Fibroblast of lung (primary cell): ENCODE data around the gene SEPTIN12. TPM values are rescaled to one million over a fixed set of nuclear protein-coding genes. Genes with fewer than 3 reads are reported as not detected.
"Not testable (repeated sequence)": the region's sequence is repeated elsewhere in the genome, so short reads cannot be mapped to it uniquely, and the experiment has no call there.

ENCODE experiments used
- DNase-seq, 2 donors: peaks; one replicate each; pipeline versions ENCODE4 v3.0.0 to v3.0.0-alpha.2; 2010; ENCODE audit warnings: low read depth in 2 of 2
- H2AFZ ChIP-seq: 2 replicates; pipeline ENCODE4 v1.5.1; 2012; ENCODE audit warnings: low read length, control low read depth, inconsistent platforms
- H3K27ac ChIP-seq: 2 replicates; pipeline ENCODE4 v1.5.1; 2011; ENCODE audit warnings: low read length, control low read depth; ENCODE audit not compliant: insufficient read depth
- H3K27me3 ChIP-seq: 2 replicates; pipeline ENCODE4 v1.5.1; 2011; ENCODE audit warnings: mild to moderate bottlenecking, low read length; ENCODE audit not compliant: control insufficient read depth, insufficient read depth
- H3K36me3 ChIP-seq: 2 replicates; pipeline ENCODE4 v1.5.1; 2011; ENCODE audit warnings: low read length; ENCODE audit not compliant: control insufficient read depth, insufficient read depth
- H3K4me1 ChIP-seq: 2 replicates; pipeline ENCODE4 v1.5.1; 2011; ENCODE audit warnings: low read length; ENCODE audit not compliant: control insufficient read depth, insufficient read depth; ENCODE audit errors: extremely low read depth
- H3K4me2 ChIP-seq: 2 replicates; pipeline ENCODE4 v1.5.1; 2011; ENCODE audit warnings: low read length, control low read depth; ENCODE audit not compliant: insufficient read depth; ENCODE audit errors: extremely low read depth
- H3K4me3 ChIP-seq, 4 experiments: fragments of 200-600 bp in 1 of 4; sonication (generic) in 1 of 4; replicated peaks in 1 of 4; 2 replicates each; pipeline ENCODE4 v1.5.1; 2011 to 2016; ENCODE audit warnings: low read length in 4 of 4, low read depth in 3 of 4, mild to moderate bottlenecking in 3 of 4, control low read depth in 2 of 4, inconsistent platforms in 1 of 4, mixed read lengths in 1 of 4; ENCODE audit not compliant: insufficient read depth in 1 of 4; ENCODE audit errors: control extremely low read depth in 1 of 4
- H3K79me2 ChIP-seq: 2 replicates; pipeline ENCODE4 v1.5.1; 2012; ENCODE audit warnings: mild to moderate bottlenecking, low read length, inconsistent platforms; ENCODE audit not compliant: control insufficient read depth, insufficient read depth
- H3K9ac ChIP-seq: 2 replicates; pipeline ENCODE4 v1.5.1; 2011; ENCODE audit warnings: mild to moderate bottlenecking, low read length, control low read depth; ENCODE audit not compliant: insufficient read depth
- H3K9me3 ChIP-seq: 2 replicates; pipeline ENCODE4 v1.5.1; 2012; ENCODE audit warnings: low read depth, low read length; ENCODE audit not compliant: control insufficient read depth, insufficient read depth
- H4K20me1 ChIP-seq: 2 replicates; pipeline ENCODE4 v1.5.1; 2011; ENCODE audit warnings: low read length; ENCODE audit not compliant: control insufficient read depth, insufficient read depth; ENCODE audit errors: extremely low read depth
- EZH2 ChIP-seq: IDR thresholded peaks from 2 replicates; pipeline ENCODE4 v1.5.1; 2012; ENCODE audit warnings: low read length, control low read depth, mild to moderate bottlenecking; ENCODE audit errors: missing control alignments
- polyA plus RNA-seq, 2 donors: library from polyadenylated mRNA; depleted of rRNA in 1 of 2; stranded (reverse) in 1 of 2; unstranded in 1 of 2; fragments of >200 nt; gene quantifications; 2 replicates each; pipeline ENCODE4 v1.2.1, GENCODE V29; 2011 to 2012; ENCODE audit warnings: missing spikeins in 1 of 2
- total RNA-seq: library from RNA; depleted of rRNA; stranded (reverse); fragments of >200 nt; gene quantifications from 2 replicates; pipeline ENCODE4 v1.2.1, GENCODE V29; 2014
- TF ChIP-seq, protein P1 (sequence below), 2 donors: IDR thresholded peaks in 1 of 2; conservative IDR thresholded peaks in 1 of 2; 1 replicate in 1 of 2; 2 replicates in 1 of 2; pipeline ENCODE4 v1.5.1; 2011 to 2012; ENCODE audit warnings: low read length in 2 of 2, control low read depth in 1 of 2, inconsistent platforms in 1 of 2, low read depth in 1 of 2, mild to moderate bottlenecking in 1 of 2

The SEPTIN12 gene
- total and polyA plus RNA-seq, 2 donors (not counting 1 experiment from before 2014, with no cell fraction given) = not detected

DNA sequence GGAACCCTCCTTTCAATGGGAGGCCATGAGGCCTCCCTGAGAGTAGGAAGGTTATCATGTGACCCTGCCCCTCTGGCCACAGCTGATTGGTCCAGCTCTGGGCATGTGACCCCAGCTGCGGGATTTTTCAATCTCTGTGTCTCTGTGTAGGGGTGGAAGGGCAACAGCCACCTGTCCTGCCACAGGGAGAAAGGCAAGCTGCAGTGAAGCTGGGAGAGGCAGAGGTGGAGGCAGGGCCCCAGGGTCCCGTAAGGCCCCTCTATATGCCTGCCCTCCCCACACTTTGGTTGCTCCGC lies 42.9 kb downstream of the SEPTIN12 start:
- TF ChIP-seq, protein P1, sequence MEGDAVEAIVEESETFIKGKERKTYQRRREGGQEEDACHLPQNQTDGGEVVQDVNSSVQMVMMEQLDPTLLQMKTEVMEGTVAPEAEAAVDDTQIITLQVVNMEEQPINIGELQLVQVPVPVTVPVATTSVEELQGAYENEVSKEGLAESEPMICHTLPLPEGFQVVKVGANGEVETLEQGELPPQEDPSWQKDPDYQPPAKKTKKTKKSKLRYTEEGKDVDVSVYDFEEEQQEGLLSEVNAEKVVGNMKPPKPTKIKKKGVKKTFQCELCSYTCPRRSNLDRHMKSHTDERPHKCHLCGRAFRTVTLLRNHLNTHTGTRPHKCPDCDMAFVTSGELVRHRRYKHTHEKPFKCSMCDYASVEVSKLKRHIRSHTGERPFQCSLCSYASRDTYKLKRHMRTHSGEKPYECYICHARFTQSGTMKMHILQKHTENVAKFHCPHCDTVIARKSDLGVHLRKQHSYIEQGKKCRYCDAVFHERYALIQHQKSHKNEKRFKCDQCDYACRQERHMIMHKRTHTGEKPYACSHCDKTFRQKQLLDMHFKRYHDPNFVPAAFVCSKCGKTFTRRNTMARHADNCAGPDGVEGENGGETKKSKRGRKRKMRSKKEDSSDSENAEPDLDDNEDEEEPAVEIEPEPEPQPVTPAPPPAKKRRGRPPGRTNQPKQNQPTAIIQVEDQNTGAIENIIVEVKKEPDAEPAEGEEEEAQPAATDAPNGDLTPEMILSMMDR (conservative IDR thresholded peaks at IDR 0.05 in 1 of 2, IDR thresholded peaks at IDR 0.05 in 1 of 2; ENCODE audit: low read depth in 1 of 2, low read length in 2 of 2) = no peak
- TF ChIP-seq EZH2 = no peak
- no peak overlapping the region for H2AFZ ChIP-seq
- H3K79me2 ChIP-seq = no peaks in the 10 kb centered on the region
- H4K20me1 ChIP-seq = no peaks in the 10 kb centered on the region
- H3K9ac ChIP-seq = no peak overlapping the region
- DNase-seq = no peak
- no peaks in the 10 kb centered on the region for H3K9me3 ChIP-seq
- no peak overlapping the region for H3K4me2 ChIP-seq
- H3K27me3 ChIP-seq = no peaks in the 10 kb centered on the region
- no peak overlapping the region for H3K27ac ChIP-seq
- H3K4me1 ChIP-seq = no peaks in the 10 kb centered on the region
- no peaks in the 10 kb centered on the region for H3K36me3 ChIP-seq
- H3K4me3 ChIP-seq = no peak overlapping the region

DNA sequence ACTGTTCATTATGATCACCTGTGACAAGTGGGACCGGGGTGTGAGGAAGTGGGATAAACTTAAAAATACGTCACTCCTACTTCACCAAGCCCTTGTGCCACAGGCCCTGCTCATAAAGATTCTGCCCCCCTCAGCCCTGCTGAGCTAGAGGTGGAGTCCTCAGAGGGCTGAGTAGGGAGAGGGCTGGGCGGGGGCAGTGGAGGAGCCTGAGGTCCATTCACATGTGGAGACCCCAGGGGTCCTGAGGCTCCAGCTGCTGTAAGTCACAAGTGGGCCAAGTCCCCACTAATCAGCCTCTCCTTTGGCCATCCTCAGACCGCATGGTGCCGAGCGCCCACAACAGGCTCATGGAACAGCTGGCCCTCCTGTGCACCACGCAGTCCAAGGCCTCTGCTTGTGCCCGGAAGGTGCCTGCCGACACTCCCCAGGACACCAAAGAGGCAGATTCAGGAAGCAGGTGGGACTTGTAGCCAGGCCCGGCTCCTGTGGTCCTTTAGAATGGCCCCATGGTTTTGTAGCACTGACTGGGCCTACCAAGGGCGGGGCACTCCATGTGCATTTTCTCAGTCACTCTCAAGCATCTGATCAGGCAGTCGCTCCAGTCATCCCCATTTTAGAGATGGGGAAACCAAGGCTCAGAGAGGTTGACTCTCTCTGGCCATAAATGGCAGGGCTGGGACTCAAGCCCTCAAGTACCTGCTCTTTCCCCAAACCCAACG lies 43.4 kb downstream of the SEPTIN12 start:
- Histone ChIP-seq H3K4me1 (no peaks in the 10 kb centered on the region), H3K4me3 (no peak overlapping the region), H3K9ac (no peak overlapping the region), H3K9me3 (no peaks in the 10 kb centered on the region), H2AFZ (no peak overlapping the region), H3K36me3 (no peaks in the 10 kb centered on the region), H3K79me2 (no peaks in the 10 kb centered on the region), H4K20me1 (no peaks in the 10 kb centered on the region), H3K4me2 (no peak overlapping the region), H3K27ac (no peak overlapping the region), H3K27me3 (no peaks in the 10 kb centered on the region)
- TF ChIP-seq EZH2 = no peak
- TF ChIP-seq, protein P1 (conservative IDR thresholded peaks at IDR 0.05 in 1 of 2, IDR thresholded peaks at IDR 0.05 in 1 of 2; ENCODE audit: low read depth in 1 of 2, low read length in 2 of 2) = no peak
- DNase-seq = no peak

DNA sequence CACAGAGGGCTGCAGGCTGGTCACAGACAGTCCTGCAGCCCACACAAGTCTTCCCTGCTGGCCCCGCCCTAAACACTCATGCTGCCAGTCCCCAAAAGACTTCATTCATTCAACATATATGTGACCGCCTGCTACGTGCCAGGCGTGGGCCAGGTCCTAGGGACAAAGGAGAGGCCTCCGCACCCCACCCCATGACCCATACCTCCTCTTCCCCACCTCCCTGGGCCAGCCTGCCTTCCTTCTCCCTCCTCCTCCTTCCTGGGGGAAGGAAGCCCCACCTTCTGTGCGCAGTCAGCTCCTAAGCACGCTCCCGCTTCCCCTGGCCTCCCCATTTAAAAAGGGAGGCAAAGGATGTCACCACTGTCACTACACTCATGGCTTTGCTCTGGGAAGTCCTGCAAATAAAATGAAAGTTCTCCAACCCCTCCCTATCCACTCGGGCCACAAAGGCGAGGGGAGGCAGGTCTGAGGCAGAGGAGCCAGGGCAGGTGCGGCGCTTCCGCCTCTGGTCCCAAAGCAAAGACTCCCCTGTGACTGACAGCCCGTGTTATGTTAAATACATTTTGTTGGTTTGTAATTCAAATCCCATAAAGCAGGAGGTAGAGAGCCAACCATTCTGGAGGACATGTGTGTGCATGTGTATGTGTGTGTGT lies 44.8 kb downstream of the SEPTIN12 start:
- Histone ChIP-seq H2AFZ (no peak overlapping the region), H3K4me2 (peak overlapping the region; percentile 10), H3K4me1 (no peaks in the 10 kb centered on the region), H3K79me2 (no peaks in the 10 kb centered on the region), H3K4me3 (no peak overlapping the region), H3K36me3 (no peaks in the 10 kb centered on the region), H3K27me3 (no peaks in the 10 kb centered on the region), H3K9me3 (no peaks in the 10 kb centered on the region), H3K27ac (no peak overlapping the region), H4K20me1 (no peaks in the 10 kb centered on the region), H3K9ac (no peak overlapping the region)
- no peak for TF ChIP-seq EZH2
- TF ChIP-seq, protein P1 (conservative IDR thresholded peaks at IDR 0.05 in 1 of 2, IDR thresholded peaks at IDR 0.05 in 1 of 2; ENCODE audit: low read depth in 1 of 2, low read length in 2 of 2) = no peak
- no peak for DNase-seq

DNA sequence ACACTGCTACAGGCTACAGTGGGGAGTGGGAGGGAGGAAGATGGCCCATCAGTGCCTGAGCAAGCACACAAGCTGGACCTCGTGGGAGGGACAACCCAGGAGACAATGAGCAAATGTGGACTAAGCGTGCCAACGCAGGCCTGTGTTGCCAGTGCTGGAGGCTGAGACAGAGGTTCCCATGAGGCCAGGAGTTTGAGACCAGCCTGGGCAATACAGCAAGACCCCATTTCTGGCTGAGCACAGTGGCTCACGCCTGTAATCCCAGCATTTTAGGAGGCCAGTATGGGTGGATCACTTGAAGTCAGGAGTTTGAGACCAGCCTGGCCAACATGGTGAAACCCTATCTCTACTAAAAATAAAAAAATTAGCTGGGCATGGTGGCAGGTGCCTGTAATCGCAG lies 49.8 kb downstream of the SEPTIN12 start:
- H3K36me3 ChIP-seq, H2AFZ ChIP-seq, H3K4me3 ChIP-seq, H3K27me3 ChIP-seq, H3K4me2 ChIP-seq, H3K27ac ChIP-seq, H3K9me3 ChIP-seq, H3K79me2 ChIP-seq, H3K9ac ChIP-seq, DNase-seq, H4K20me1 ChIP-seq, H3K4me1 ChIP-seq: not testable (repeated sequence)
